PC-9 (cell line): ENCODE measurements around the gene EID3. TPM values are rescaled to one million over a fixed set of nuclear protein-coding genes. Genes with fewer than 3 reads are reported as not detected.
A peak's percentile ranks its signal among the peaks of the same experiment; 100 is the strongest.
"Not testable (repeated sequence)": the region's sequence is repeated elsewhere in the genome, so short reads cannot be mapped to it uniquely, and the experiment has no call there.

ENCODE experiments used
- BruUV-seq: library from RNA; stranded (reverse); fragments of 400-500 nt; replicated peaks from 2 replicates; lab custom pipeline; 2021; lab: Mats Ljungman, UMichigan
- CTCF ChIA-PET: fragments of 300-600 bp; sonication (Branson Sonifier 250); formaldehyde crosslinking; loops from one replicate; lab custom pipeline; 2022; ENCODE audit warnings: antibody characterized with exemption; lab: Charles Lee
- POLR2A ChIA-PET: fragments of 300-600 bp; sonication (Branson Sonifier 250); formaldehyde crosslinking; loops from one replicate; lab custom pipeline; 2022; ENCODE audit warnings: antibody characterized with exemption; ENCODE audit not compliant: unreplicated experiment; lab: Charles Lee
- DNase-seq, 2 experiments: peaks; one replicate each; pipeline versions ENCODE4 v3.0.0 to v3.0.0-alpha.2; 2015 to 2022; ENCODE audit warnings: mixed read lengths in 1 of 2
- H2AFZ ChIP-seq: fragments of 200-600 bp; sonication (generic); 2 replicates; pipeline ENCODE4 v1.8.1; 2017; ENCODE audit warnings: antibody characterized with exemption
- H3F3A ChIP-seq: fragments of 200-600 bp; sonication (generic); 2 replicates; pipeline ENCODE4 v1.8.1; 2017; ENCODE audit warnings: antibody characterized with exemption, mild to moderate bottlenecking, low read depth; ENCODE audit not compliant: insufficient read depth
- H3K27ac ChIP-seq: fragments of 200-600 bp; sonication (generic); 2 replicates; pipeline ENCODE4 v1.6.1; 2016; ENCODE audit warnings: mixed run types
- H3K27me3 ChIP-seq: fragments of 200-600 bp; sonication (generic); 2 replicates; pipeline ENCODE4 v1.6.1; 2016; ENCODE audit warnings: low read depth, mixed run types; ENCODE audit not compliant: insufficient read depth
- H3K36me3 ChIP-seq: fragments of 200-600 bp; sonication (generic); 2 replicates; pipeline ENCODE4 v1.6.1; 2016; ENCODE audit warnings: low read depth, mixed run types
- H3K4me1 ChIP-seq: fragments of 200-600 bp; sonication (generic); replicated peaks from 2 replicates; pipeline ENCODE4 v1.6.1; 2016; ENCODE audit warnings: mixed run types; ENCODE audit not compliant: insufficient read depth
- H3K4me2 ChIP-seq: fragments of 200-600 bp; sonication (generic); 2 replicates; pipeline ENCODE4 v1.6.1; 2017; ENCODE audit warnings: mixed run types
- H3K4me3 ChIP-seq: fragments of 200-600 bp; sonication (generic); 2 replicates; pipeline ENCODE4 v1.6.1; 2016; ENCODE audit warnings: mixed run types
- H3K79me2 ChIP-seq: fragments of 200-600 bp; sonication (generic); 2 replicates; pipeline ENCODE4 v1.6.1; 2017; ENCODE audit warnings: low read depth, mixed run types
- H3K9me2 ChIP-seq: fragments of 200-600 bp; sonication (generic); 2 replicates; pipeline ENCODE4 v1.8.1; 2017; ENCODE audit warnings: mild to moderate bottlenecking; ENCODE audit not compliant: insufficient read depth
- H3K9me3 ChIP-seq: fragments of 200-600 bp; sonication (generic); 2 replicates; pipeline ENCODE4 v1.8.1; 2016; ENCODE audit warnings: low read depth; ENCODE audit not compliant: insufficient read depth
- H4K20me1 ChIP-seq: fragments of 200-600 bp; sonication (generic); 2 replicates; pipeline ENCODE4 v1.8.1; 2017; ENCODE audit not compliant: insufficient read depth
- CTCF ChIP-seq: fragments of 200-600 bp; sonication (generic); conservative IDR thresholded peaks from 2 replicates; pipeline ENCODE4 v1.6.1; 2017; ENCODE audit warnings: mixed run types, antibody characterized with exemption, mild to moderate bottlenecking, moderate library complexity
- EZH2 ChIP-seq: fragments of 200-600 bp; sonication (generic); IDR thresholded peaks from 2 replicates; pipeline ENCODE4 v1.8.0; 2017; ENCODE audit warnings: antibody characterized with exemption, low read depth
- intact Hi-C: fragments of 100-400 bp; cut with micrococcal nuclease; formaldehyde crosslinking; loops from one replicate; pipeline ENCODE4 v1.10.0; 2022; ENCODE audit not compliant: unreplicated experiment
- total RNA-seq: library from RNA; stranded (reverse); gene quantifications from 2 replicates; pipeline ENCODE4 v1.2.3, GENCODE V29; 2021

Gene EID3
- total RNA-seq, 1 experiment from 2014 or later, result 42.4 TPM

- Histone ChIP-seq H3K9me2 (no peaks in the 10 kb centered on the region), H3K27me3 (no peaks in the 10 kb centered on the region), H3K4me2 (peak overlapping the region; percentile 97), H3K36me3 (peaks cover 87% of the 10 kb centered on the region), H3K4me3 (peak overlapping the region; percentile 96), H4K20me1 (peaks cover 94% of the 10 kb centered on the region), H2AFZ (no peak overlapping the region), H3F3A (peaks cover 95% of the 10 kb centered on the region), H3K27ac (peak overlapping the region; percentile 99), H3K4me1 (peaks cover 26% of the 10 kb centered on the region), H3K9me3 (no peaks in the 10 kb centered on the region), H3K79me2 (peaks cover 99% of the 10 kb centered on the region)
- no TSS peak for BruUV-seq
- DNase-seq, result peak in 1 of 2 experiments; percentile 33
- ChIA-PET CTCF (interaction anchor here (0.6 kb wide), 1 partner anchor 25 kb away, joined by 6 read pairs; no protein-coding TSS in a partner anchor), POLR2A (interaction anchor here (0.6 to 1.6 kb wide), 4 partner anchors 15 to 76 kb away, joined by 5 to 20 read pairs (median 10); no protein-coding TSS in a partner anchor)
- intact Hi-C loops, result no loop called here
- no peak for TF ChIP-seq CTCF
- no peak for TF ChIP-seq EZH2
Measured at GRCh38 chr12:104291867-104292524, 11.5 kb upstream of the EID3 start.

- BruUV-seq, result TSS peak; percentile 95
- peaks cover 95% of the 10 kb centered on the region for H3F3A ChIP-seq
- H3K4me1 ChIP-seq, result peaks cover 35% of the 10 kb centered on the region
- no peaks in the 10 kb centered on the region for H3K9me2 ChIP-seq
- H3K4me3 ChIP-seq, result peak overlapping the region; percentile 96
- H3K9me3 ChIP-seq, result no peaks in the 10 kb centered on the region
- peaks cover 87% of the 10 kb centered on the region for H3K36me3 ChIP-seq
- ChIA-PET CTCF (interaction anchor here (0.6 kb wide), 1 partner anchor 24 kb away, joined by 6 read pairs; no protein-coding TSS in a partner anchor), POLR2A (interaction anchor here (0.6 to 1.0 kb wide), 2 partner anchors 16 to 69 kb away, joined by 8 to 20 read pairs; no protein-coding TSS in a partner anchor)
- peaks cover 99% of the 10 kb centered on the region for H3K79me2 ChIP-seq
- peak overlapping the region; percentile 99 for H3K27ac ChIP-seq
- intact Hi-C loops, result no loop called here
- H4K20me1 ChIP-seq, result peaks cover 95% of the 10 kb centered on the region
- H3K4me2 ChIP-seq, result peak overlapping the region; percentile 97
- TF ChIP-seq EZH2 (no peak), CTCF (no peak; the same call in 1 of the 2 replicates)
- DNase-seq, result peak in 1 of 2 experiments; percentile 36
- no peaks in the 10 kb centered on the region for H3K27me3 ChIP-seq
- no peak overlapping the region for H2AFZ ChIP-seq
Measured at GRCh38 chr12:104292872-104293794, 10.4 kb upstream of the EID3 start.

DNA sequence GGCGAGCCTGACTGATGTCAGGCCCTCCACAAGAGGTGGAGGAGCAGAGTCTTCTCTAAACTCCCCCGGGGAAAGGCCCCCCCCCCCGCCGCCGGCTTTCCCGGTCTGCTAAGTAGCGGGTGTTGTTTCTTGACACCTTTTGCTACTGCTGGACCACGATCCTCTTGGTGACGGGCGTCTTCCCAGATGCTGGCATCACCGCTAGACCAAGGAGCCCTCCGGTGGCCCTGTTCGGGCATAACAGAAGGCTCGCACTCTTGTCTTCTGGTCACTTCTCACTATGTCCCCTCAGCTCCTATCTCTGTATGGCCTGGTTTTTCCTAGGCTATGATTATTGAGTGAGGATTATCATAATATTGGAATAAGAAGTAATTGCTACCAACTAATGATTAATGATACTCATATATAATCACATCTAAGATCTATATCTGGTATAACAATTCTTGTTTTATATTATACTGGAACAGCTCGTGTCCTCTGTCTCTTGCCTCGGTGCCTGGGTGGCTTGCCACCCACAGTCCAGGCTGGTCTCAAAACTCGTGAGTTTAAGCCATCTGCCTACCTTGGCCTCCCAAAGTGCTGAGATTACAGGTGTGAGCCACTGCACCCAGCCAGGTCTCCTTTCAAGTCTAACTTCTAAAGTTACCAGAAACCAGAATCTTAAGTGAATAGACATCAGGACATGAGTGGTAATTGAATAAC is 9.2 kb upstream of the EID3 start:
- intact Hi-C loops, BruUV-seq, H3K27me3 ChIP-seq, H3K9me3 ChIP-seq, CTCF ChIA-PET, H2AFZ ChIP-seq, POLR2A ChIA-PET, H3K9me2 ChIP-seq: not testable (repeated sequence)
- H3K27ac ChIP-seq, result peak overlapping the region; percentile 99
- peaks cover 99% of the 10 kb centered on the region for H3K79me2 ChIP-seq
- peaks cover 84% of the 10 kb centered on the region for H3K36me3 ChIP-seq
- H3F3A ChIP-seq, result peaks cover 95% of the 10 kb centered on the region
- peak overlapping the region; percentile 96 for H3K4me3 ChIP-seq
- DNase-seq, result peak in 1 of 2 experiments; percentile 53
- peak overlapping the region; percentile 97 for H3K4me2 ChIP-seq
- H4K20me1 ChIP-seq, result peaks cover 95% of the 10 kb centered on the region
- H3K4me1 ChIP-seq, result peaks cover 47% of the 10 kb centered on the region
